NB4 (cell line): ENCODE results near the gene CASP5.

Experiments
- CTCF ChIP-seq: IDR thresholded peaks from one replicate; pipeline ENCODE4 v1.5.1; 2012; ENCODE audit warnings: low read depth, low read length
- POLR2A ChIP-seq: IDR thresholded peaks from 2 replicates; pipeline ENCODE4 v1.6.1; 2011; ENCODE audit warnings: mild to moderate bottlenecking; ENCODE audit not compliant: insufficient read length; ENCODE audit errors: extremely low read depth

- TF ChIP-seq CTCF: no peak
- TF ChIP-seq POLR2A: no peak
Measured at GRCh38 chr11:105052487-105052886, 29.5 kb upstream of the CASP5 start.
